ENCODE results near the gene PPP2CA.
A peak's percentile ranks its signal among the peaks of the same experiment; 100 is the strongest.

DNA sequence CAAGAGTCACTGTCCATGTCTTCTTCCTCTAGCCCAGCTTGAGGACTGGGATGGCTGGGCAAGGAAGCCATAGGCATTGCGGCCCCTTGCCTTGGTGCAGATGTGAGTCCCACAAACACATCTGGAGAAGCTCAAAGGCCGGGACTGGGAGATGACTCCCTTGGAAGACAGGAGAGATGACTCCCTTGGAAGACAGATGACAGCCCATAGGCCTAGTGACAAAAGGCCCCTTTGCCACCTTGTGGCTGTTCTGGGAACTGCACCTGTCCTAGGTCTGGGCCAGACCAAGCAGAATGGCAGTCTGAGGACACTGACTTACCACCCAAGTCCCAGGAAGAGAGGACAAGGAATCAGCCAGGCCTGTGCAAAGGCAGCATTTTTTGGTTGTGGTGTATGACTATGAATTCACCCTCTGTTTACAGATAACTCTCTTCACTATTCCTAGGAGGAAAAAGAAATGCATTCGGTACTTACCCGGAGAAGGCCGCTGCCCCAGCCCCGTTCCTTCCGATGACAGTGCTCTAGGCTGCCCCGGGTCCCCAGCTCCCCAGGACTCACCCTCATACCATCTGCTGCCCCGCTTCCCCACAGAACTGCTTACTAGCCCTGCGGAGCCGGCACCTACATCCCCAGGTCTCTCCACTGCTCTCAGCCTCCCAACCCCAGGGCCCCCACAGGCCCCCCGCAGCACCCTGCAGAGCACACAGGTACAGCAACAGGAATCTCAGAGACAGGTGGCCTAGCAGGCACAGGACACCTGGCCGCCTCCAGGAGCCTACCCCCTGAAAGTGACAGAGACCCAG is 79.9 kb downstream of the PPP2CA start:
- peak; percentile 24; the same call in 1 of the 2 replicates for TF ChIP-seq BHLHE40 (IDR thresholded peaks at IDR 0.05; ENCODE audit: low read depth, low read length)
- TF ChIP-seq ZFP36 (IDR thresholded peaks at IDR 0.05; ENCODE audit: borderline replicate concordance, partially characterized antibody), result no peak
- TF ChIP-seq POLR2AphosphoS2 (conservative IDR thresholded peaks at IDR 0.05; ENCODE audit: low read length), result peak; percentile 40; the same call in 1 of the 2 replicates
- TF ChIP-seq, protein P1, sequence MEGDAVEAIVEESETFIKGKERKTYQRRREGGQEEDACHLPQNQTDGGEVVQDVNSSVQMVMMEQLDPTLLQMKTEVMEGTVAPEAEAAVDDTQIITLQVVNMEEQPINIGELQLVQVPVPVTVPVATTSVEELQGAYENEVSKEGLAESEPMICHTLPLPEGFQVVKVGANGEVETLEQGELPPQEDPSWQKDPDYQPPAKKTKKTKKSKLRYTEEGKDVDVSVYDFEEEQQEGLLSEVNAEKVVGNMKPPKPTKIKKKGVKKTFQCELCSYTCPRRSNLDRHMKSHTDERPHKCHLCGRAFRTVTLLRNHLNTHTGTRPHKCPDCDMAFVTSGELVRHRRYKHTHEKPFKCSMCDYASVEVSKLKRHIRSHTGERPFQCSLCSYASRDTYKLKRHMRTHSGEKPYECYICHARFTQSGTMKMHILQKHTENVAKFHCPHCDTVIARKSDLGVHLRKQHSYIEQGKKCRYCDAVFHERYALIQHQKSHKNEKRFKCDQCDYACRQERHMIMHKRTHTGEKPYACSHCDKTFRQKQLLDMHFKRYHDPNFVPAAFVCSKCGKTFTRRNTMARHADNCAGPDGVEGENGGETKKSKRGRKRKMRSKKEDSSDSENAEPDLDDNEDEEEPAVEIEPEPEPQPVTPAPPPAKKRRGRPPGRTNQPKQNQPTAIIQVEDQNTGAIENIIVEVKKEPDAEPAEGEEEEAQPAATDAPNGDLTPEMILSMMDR (IDR thresholded peaks at IDR 0.05), result peak; percentile 60
- no peak for TF ChIP-seq SREBF2 (IDR thresholded peaks at IDR 0.05)
- TF ChIP-seq, protein P2, sequence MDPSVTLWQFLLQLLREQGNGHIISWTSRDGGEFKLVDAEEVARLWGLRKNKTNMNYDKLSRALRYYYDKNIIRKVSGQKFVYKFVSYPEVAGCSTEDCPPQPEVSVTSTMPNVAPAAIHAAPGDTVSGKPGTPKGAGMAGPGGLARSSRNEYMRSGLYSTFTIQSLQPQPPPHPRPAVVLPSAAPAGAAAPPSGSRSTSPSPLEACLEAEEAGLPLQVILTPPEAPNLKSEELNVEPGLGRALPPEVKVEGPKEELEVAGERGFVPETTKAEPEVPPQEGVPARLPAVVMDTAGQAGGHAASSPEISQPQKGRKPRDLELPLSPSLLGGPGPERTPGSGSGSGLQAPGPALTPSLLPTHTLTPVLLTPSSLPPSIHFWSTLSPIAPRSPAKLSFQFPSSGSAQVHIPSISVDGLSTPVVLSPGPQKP (IDR thresholded peaks at IDR 0.05; ENCODE audit: low read depth, low read length), result no peak
- no peak for TF ChIP-seq EP300 (IDR thresholded peaks at IDR 0.05)
- TF ChIP-seq JUN (IDR thresholded peaks at IDR 0.05), result no peak
- TF ChIP-seq HOXA7 (CRISPR knock-in tag; IDR thresholded peaks at IDR 0.05), result no peak
